ENCODE measurements around the gene CDK10.
"Not testable (repeated sequence)": the region's sequence is repeated elsewhere in the genome, so short reads cannot be mapped to it uniquely, and the experiment has no call there.

Gene CDK10

DNA sequence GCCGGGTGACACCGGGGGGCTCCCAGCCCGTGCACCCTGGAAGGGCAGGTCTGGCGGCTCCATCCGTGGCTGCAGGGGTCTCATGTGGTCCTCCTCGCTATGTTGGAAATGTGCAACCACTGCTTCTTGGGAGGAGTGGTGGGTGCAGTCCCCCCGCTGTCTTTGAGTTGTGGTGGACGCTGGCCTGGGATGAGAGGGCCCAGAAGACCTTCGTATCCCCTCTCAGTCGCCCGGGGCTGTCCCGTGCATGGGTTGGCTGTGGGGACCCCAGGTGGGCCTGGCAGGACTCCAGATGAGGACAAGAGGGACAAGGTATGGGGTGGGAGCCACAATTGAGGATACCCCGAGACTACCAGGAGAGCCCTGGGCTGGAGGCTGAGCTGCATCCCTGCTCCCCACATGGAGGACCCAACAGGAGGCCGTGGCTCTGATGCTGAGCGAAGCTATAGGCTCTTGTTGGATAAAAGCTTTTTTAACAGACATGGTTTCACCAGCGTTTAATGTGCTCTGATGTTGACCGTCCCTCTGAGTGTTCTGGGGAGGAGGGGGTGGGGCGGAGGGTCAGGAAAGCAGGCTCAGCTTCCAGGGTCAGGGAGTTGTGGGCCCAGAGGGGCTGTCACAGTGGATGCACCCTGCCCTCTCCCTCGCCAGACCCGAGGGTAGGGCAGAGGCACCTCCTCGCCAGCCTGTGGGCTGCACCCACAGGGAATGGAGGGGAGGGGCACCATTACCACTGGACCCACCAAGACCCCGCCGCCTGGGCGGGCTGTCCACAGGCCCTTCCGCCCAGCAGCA is 9.6 kb downstream of the CDK10 start:
- DNase-seq (ENCODE audit: low read depth in 2 of 2) = no peak

DNA sequence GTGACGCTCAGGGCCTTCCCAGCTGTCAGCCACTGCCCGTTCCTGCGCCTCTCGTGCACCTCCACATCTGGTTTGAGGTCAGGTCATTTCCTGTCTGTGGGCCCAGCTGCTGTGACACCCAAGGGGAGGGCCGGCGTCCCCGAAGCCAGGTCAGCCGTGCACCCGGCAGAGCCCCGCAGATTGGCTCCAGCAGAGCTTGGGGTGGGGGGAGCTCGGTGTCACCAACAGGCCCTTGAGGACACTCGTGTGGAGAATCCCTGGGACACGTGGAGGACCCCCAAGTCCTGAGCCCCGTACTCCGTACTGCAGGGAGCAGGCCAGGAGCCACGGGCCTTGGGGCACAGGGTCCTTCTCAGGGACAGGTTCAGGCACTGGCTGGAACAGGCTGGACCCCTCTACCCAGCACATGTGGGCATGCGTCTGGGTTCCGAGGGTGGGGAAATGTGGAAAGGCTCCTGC is 10.2 kb downstream of the CDK10 start:
- DNase-seq (ENCODE audit: low read depth in 2 of 2) = no peak

DNA sequence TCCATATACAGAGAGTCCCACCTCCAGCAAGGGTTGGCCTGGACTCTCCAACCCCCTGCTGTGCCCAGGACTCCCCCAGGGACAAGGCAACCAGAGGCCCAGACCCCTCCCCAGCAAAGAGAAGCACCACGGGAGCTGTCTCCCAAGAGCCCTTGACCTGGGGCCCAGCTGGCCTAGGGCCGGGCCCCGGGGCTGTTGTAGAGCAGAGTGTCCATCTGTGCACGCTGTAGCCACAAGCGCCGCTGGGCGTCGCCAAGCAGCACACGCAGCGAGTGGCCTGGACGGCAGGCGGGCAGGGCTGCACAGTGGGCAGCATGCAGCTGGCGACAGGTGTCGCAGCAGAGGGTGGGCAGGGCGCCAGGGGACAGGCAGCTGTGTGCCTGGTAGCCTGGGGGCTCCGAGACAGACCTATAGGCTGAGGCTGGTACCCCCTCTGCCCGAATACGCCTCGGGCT is 10.7 kb downstream of the CDK10 start:
- no peak for DNase-seq (ENCODE audit: low read depth in 2 of 2)

DNA sequence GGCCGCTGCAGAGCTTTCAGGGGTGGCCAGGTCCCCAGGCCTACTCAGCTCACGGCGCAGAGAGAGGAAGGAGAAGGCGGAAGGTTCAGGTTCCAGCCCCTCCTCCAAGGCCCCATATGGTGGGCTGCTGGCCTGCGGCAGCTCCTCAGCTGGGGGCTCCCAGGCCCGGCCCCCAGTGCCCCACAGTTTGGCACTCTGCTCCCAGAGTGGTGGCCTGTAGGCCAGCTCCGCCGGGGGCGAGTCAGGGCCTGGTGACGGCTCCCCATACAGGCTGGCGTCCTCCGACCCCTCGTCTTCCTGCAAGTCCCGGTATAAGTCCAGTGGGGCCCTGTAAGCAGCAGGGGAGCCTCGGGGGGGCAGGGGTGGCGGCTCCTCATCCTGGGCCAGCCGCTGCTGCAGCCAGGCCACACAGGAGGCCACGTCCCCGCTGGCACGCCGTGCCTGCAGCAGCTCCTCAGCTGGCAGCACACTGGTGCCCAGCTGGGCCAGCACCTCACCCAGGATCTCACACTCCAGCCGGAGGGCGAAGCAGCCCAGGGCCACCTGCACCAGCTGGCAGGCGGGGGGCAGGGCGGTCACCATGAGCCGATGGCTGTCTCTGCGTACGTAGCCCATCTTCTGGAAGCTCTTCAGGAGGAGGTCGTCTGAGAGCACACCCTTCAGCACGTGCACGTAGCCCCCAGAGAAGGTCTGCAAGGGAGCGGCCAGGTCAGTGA is 11.3 kb downstream of the CDK10 start:
- DNase-seq (ENCODE audit: low read depth in 2 of 2) = no peak

DNA sequence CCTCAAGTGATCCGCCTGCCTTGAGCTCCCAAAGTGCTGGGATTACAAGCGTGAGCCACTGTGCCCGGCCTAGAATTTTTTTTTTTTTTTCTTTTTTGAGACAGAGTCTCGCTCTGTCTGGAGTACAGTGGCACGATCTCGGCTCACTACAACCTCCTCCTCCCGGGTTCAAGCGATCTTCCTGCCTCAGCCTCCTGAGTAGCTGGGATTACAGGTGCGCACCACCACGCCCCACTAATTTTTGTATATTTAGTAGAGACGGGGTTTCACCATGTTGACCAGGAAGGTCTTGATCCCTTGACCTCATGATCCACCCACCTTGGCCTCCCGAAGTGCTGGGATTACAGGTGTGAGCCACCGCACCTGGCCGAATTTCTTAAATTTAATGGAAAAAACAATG is 12.2 kb downstream of the CDK10 start:
- DNase-seq (ENCODE audit: low read depth in 2 of 2) = not testable (repeated sequence)

DNA sequence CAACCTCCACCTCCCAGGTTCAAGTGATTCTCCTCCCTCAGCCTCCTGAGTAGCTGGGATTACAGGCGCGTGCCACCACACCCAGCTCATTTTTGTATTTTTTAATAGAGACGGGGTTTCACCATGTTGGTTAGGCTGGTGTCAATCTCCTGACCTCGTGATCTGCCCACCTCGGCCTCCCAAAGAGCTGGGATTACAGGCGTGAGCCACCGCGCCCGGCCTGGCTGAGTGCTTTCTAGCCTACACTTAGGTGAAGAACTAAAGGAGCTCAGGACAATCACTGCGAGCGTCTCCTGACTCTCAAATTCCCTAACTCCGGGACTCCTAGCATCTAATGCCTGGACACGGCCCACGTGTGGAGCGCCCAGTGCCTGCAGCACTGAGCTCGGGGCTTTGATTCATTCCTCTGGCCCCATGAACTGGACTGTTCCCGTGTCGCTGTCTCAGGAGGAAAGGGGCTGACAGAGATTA is 13.2 kb downstream of the CDK10 start:
- not testable (repeated sequence) for DNase-seq (ENCODE audit: low read depth in 2 of 2)

DNA sequence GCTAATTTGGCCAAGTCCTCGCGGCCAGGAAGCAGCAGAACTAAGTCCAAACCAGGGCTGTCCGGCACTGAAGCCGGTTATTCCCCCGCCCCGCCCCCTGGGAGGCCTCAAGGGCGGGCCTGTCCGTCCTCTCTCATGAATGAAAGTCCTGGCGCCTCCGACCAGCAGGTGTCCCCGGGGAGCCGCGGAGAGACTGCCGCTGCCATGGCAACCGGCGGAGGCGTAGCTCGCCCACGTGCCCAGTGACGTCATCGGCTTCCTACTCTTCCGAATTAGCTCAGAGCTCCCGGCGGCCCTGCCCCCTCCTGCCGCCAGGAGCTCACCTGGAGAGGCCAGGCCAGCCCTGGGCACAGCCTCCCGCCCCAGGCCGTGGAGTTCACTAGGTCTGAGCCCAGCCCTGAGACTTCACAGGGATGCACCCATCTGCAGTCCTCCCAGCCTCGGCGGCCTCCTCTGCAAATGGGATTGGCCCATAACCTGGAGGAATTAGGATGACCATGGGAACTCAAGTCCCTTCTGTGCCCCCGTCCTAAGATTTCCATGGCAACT is 13.7 kb downstream of the CDK10 start:
- peak; percentile 95 to 96 for DNase-seq (ENCODE audit: low read depth in 2 of 2)

DNA sequence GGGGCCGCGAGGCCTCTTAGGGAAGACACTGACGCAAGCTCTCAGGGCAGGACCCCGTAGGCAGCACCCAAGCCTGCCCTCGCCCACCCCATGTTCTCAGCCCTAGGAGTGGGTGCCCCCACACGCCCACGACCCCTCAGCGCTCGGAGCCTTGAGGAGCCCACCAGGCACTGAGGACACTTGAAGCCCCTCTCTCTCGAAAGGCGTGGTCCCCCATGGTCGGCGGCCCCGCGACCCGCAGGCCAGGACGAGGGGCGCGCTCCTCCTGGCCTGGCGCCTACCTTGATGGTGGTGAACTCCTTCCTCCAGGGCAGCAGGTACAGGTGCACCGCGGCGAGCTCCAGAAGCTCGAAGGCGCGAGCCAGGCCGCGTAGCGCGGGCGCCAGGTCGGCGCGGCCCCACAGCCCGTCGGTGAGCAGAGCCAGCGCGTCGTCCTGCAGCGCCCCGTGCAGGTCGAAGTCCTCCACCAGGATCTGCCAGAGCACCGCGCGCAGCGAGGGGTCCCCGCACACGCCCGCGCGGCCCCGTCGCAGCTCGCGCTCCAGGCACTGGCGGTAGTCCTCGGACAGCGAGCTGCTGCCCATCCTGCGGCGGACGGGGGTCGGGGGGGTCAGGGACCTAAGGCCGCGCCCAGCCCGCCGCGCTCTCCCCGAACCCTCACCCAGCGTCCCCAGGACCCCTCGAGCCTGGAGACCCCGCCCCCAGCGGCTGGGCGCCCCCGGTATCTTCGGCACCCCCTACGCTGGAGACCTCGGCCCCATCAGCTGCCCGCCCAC is 14.3 kb downstream of the CDK10 start:
- no peak for DNase-seq (ENCODE audit: low read depth in 2 of 2)

DNA sequence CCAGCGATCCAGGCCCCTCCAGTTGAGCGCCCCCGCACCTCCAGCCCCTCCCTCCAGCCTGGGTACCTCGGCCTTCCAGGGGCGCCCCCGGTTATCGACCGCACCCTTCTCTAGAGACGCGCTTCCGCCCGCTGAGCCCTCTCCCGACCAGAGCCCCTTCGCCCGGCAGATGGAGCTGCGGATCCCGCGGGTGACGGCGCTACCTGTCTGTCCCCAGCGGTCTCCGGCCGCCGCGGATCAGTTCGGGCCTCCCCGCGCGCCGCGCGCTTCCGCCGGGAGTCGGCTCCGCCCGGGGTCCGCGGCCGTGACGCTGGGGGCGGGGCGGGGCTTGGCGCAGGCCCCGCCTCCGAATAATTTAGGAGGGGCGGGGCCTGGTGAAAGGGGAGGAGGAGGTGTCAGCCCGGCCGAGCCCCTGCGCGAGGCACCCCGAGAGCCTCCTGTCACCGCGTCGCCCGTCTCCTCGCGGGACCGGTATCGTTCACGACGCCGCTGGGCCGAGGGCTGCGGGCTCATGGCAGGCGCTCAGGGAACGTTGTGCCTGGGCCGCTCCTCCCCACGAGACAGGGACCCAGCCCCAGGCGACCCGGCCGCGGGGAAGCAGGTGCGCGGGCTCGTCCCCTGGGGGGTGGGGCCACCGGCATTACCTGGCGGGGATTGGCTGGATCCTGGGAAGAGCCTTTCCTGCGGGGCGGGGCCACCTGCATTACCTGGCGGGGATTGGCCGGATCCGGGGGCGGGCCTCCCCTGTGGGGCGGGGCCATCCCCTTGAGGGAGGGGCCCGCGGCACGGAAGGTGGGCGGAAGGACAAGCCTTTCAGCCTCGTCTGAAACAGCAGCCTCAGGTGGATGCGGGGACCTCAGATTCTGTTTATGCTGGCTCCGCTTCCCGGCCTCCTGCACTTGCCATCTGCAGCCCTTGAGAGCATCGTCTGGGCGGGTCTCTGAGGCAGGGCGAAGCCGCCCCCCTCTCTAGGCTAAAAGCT is 15.2 kb downstream of the CDK10 start, which contains the start of gene SPATA2L:
TSS of gene SPATA2L (minus strand) at position 281 of the 982 bp plus-strand sequence. CDS start 473 bp downstream, outside the sequence.
- peak; percentile 92 to 97 for DNase-seq (ENCODE audit: low read depth in 2 of 2)

DNA sequence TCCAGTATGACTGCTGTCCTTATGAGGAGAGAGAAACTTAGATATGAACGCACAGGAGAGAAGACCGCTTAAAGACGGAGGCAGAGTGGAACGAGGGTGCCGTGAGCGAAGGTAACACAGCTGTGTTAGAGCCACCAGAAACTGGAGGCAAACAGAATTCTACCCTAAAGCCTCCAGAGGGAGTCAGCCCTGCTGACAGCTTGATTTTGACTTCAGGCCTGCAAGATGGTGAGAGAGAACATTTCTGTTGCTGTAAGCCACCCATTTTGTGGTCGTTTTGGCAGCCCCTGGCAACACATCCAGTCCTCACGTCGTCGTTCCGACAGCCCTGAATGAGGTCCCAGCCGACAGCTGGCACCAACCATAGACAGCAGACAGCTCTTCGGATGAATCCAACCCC is 17.8 kb downstream of the CDK10 start:
- no peak for DNase-seq (ENCODE audit: low read depth in 2 of 2)

DNA sequence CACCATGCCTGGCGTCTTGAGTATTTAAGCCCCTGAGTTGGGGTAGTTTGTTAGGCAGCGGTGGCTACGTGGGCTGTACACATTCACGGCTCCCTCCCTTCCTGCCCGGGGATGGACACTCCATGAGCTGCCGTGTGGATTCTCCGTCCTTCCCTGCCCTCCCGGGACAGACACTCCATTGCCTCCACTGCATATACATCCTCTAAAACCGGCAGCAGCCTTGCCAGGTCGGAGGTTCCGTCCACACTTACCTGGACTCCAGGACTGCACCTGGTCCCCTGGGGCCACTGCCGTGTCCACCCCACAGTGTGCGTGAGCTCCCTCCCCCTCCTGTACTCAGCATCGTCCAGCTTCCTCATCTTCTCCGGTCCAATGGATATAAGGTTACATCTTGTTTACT is 18.5 kb downstream of the CDK10 start:
- DNase-seq (ENCODE audit: low read depth in 2 of 2) = no peak

DNA sequence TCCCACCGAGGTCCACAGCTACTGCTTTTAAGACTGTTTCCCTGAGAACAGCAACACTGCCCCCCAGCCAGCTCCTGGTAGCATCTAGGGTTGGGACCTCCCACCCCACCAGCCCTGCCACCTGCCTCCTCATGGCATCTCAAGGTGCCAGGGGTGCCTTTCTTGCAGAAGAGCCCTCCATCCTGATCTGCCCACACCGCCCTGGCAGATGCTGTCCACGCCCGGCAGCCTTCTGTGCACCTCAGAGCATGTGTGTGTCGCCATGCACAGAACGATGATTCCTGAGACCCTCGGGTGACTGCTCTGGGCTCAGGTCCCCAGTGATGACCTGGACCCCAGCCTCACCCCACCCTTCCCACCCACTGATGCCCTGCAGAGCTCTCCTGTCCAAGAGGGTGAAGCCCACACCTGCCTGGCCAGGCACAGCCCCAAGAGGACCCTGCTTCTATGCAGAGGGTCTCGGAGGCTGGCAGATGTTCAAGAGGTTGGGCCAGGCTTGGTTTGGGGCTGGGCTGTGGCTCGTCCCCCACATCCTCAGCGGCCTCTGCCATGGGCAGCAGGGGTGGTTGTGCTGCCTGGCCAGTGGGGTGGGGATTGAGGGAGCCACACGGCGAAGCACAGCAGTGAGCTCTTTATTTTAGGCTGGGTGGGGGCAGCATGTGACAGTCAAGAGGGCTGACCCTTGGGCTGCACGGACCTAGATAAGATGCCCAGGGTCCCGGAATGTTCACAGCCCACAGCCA is 20.2 kb downstream of the CDK10 start:
- no peak for DNase-seq (ENCODE audit: low read depth in 2 of 2)

DNA sequence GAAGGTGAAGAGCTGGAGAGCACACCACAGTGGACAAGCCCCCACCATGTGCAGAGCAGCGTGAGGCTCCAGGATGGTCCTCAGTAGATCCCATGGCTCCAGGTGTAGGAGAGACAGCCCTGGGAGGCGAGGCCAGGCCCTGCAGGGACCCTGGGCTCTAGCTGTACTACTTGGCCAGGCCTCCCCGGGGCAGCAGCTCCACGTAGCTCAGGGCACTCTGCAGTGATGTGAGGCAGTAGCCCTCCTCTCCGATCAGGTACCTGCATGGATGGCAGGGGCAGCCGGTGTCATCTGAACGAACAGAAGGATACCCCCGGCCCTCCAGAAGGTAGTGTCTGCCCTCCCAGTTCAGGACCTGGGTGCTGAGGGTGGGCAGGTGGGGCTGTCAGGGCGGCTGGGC is 21.2 kb downstream of the CDK10 start:
- DNase-seq (ENCODE audit: low read depth in 2 of 2) = no peak

DNA sequence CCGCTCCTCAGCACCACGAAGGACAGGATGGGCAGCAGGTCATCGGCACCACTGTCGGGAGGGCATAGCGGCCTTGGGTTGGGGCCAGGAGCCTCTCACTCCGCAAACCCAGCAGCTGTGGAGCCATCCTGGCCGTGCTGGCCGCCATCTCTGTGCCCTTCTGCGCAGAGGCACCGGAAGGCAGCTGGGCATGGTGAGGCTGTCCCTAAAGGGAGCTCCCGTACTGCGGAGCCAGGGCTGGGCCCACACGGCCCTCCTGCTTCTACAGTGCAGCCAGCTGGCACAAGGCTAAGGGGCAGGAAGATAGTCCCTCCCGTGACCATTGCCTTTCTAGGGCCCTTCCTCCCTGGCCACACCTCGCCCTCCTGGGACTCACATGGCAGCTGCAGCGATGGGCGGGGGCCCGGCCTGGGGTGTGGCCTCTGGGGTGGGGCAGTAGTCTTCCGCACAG is 22.0 kb downstream of the CDK10 start:
- no peak for DNase-seq (ENCODE audit: low read depth in 2 of 2)

DNA sequence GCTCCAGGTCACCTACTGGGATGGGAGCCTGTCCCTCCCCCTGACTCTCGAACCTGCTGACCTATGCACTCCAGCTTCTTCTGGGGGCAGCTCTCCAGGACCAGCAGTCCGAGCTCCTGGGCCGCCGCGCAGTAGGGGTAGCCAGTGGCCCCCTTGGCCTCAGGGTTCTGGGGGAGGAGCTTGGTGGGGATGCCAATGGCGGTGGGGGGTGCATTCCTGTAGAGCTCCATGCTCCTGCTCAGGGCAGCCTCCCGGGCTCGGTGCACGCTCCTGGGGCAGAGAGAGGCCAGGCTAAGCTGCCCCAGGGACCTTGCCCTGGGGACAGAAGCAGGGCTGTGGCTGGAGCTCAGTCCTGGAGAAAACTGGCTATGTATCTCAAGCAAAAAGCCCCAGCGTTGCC is 22.7 kb downstream of the CDK10 start:
- DNase-seq (ENCODE audit: low read depth in 2 of 2) = no peak

DNA sequence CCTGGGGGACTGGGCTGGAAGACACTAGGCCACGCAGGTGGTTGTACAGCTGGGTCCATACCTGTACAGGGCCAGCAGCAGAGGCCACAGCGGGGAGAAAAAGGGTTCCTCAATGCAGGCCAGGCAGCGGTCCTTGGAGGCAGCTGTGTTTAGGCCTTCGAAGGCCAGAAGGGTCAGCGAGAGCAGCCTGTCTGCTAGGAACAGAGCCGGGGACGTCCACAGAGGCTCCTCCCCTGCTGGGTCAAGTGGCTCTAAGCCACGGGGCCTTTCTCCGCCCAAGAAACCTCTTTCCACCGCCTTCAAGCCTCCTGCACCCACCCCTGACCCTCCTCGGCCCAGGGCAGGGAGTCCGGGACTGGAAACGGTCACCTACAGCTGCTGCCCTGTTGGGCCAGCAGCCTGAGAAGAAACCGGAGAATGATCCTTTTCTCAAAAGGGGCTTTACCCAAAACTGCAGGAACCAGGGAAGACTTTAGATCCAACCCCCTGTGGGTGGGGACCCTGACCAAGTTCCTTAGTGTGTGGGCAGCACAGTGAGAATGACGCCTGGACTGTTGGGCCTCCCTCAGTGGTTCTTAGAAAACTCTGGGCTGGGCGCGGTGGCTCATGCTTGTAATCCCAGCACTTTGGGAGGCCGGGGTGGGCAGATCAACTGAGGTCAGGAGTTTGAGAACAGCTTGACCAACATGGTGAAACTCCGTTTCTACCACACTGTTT is 23.4 kb downstream of the CDK10 start:
- DNase-seq (ENCODE audit: low read depth in 2 of 2) = no peak

DNA sequence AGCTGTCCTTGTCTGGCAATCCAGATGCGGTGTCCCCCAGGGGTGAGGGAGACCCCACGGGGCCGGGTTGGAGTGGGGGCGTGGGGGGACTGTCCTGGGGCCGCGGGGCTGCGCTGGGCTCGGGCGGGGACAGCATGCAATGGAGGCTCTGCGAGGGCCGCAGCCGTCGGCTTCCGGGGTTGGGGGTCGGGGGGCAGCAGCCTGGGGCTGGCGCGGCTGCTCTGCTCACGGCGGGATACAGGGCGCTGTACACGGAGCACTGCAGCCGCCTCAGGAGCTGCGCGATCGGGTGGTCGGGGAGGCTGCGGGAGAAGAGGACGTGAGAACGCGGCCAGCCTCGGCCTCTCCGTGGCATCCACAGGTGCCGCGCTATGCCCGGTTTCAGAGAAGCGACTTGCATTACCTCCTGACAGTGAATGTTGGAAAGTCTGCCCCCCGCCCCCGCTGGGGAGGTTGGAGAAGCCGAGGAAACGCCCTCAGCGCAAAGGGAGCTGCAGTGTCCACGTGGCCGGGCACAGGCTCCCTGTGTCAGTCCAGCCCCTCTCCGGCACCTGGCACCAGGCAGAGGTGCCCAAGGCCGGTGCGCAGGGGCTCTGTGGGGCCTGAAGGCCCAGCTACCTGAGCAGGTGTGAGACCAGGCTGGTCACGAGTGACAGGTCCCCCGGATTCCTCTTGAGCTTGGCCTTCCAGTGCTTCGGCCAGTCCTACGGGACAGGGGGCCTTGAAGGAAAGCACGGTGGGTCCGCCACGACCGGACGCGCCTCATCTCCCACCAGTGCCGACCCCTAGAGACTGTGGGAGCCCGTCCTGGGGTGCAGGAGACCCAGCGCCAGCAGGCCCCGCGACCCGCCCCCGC is 24.4 kb downstream of the CDK10 start:
- DNase-seq (ENCODE audit: low read depth in 2 of 2) = no peak
